ENCODE data around the gene PDK1. TPM values are rescaled to one million over a fixed set of nuclear protein-coding genes. Genes with fewer than 3 reads are reported as not detected.
"Not testable (repeated sequence)": the region's sequence is repeated elsewhere in the genome, so short reads cannot be mapped to it uniquely, and the experiment has no call there.

Gene PDK1
- total RNA-seq, 1 experiment from 2014 or later: 11.7 TPM

- BruUV-seq (replicated peaks): no TSS peak
- in situ Hi-C loops (cut with HindIII; ENCODE audit: low pct_unique_long_range_greater_than_20kb, low sequenced_read_pairs): no loop called here
Measured at GRCh38 chr2:172545408-172546075, 10.3 kb upstream of the PDK1 start.

GRCh38 chr2:172549131-172549530 lies 6.8 kb upstream of the PDK1 start:
- DNase-seq (ENCODE audit: low read depth, low spot score) (no peak), ATAC-seq (no peak)
- in situ Hi-C loops (cut with HindIII; ENCODE audit: low pct_unique_long_range_greater_than_20kb, low sequenced_read_pairs): no loop called here
- Histone ChIP-seq H3K9me3 (ENCODE audit: control insufficient read depth, insufficient read depth, low read depth, low read length) (peaks cover 4% of the 10 kb centered on the region; the same call in 1 of the 2 replicates), H3K4me3 (ENCODE audit: low read depth in 2 of 2, low read length in 2 of 2) (no peak overlapping the region), H3K4me1 (ENCODE audit: control insufficient read depth, insufficient read depth, low read length) (peaks cover 6% of the 10 kb centered on the region), H3K36me3 (ENCODE audit: control insufficient read depth, insufficient read depth, low read length) (no peaks in the 10 kb centered on the region), H3K27ac (ENCODE audit: low read length) (no peak overlapping the region), H3K27me3 (ENCODE audit: control insufficient read depth, insufficient read depth, low read length) (no peaks in the 10 kb centered on the region)
- TF ChIP-seq SIN3A (IDR thresholded peaks at IDR 0.05; ENCODE audit: borderline replicate concordance, insufficient read depth, low read depth, low read length) (no peak), CTCF (IDR thresholded peaks at IDR 0.05) (no peak), TCF7L2 (IDR thresholded peaks at IDR 0.05; ENCODE audit: low read depth, low read length) (no peak), POLR2AphosphoS5 (IDR thresholded peaks at IDR 0.05; ENCODE audit: low read depth, low read length) (no peak), REST (IDR thresholded peaks at IDR 0.05; ENCODE audit: insufficient read depth in 1 of 2, low read depth in 2 of 2, low read length in 1 of 2) (no peak)
- intact Hi-C loops (cut with micrococcal nuclease; ENCODE audit: unreplicated experiment): no loop called here
- CTCF ChIA-PET: no interaction called here
- no TSS peak for BruUV-seq (replicated peaks)
- POLR2A ChIA-PET: no interaction called here

More at GRCh38 chr2:172545408-172546075, 10.3 kb upstream of the PDK1 start:
- Histone ChIP-seq H3K27ac (ENCODE audit: low read length) (no peak overlapping the region), H3K27me3 (ENCODE audit: control insufficient read depth, insufficient read depth, low read length) (no peaks in the 10 kb centered on the region), H3K36me3 (ENCODE audit: control insufficient read depth, insufficient read depth, low read length) (no peaks in the 10 kb centered on the region), H3K9me3 (ENCODE audit: control insufficient read depth, insufficient read depth, low read depth, low read length) (peaks cover 4% of the 10 kb centered on the region; the same call in 1 of the 2 replicates), H3K4me1 (ENCODE audit: control insufficient read depth, insufficient read depth, low read length) (no peaks in the 10 kb centered on the region), H3K4me3 (ENCODE audit: low read depth in 2 of 2, low read length in 2 of 2) (no peak overlapping the region)
- ATAC-seq: no peak
- ChIA-PET POLR2A (no interaction called here), CTCF (no interaction called here)
- intact Hi-C loops (cut with micrococcal nuclease; ENCODE audit: unreplicated experiment): no loop called here
- no peak for DNase-seq (ENCODE audit: low read depth, low spot score)
- TF ChIP-seq TCF7L2 (IDR thresholded peaks at IDR 0.05; ENCODE audit: low read depth, low read length) (no peak), SIN3A (IDR thresholded peaks at IDR 0.05; ENCODE audit: borderline replicate concordance, insufficient read depth, low read depth, low read length) (no peak), CTCF (IDR thresholded peaks at IDR 0.05) (no peak), REST (IDR thresholded peaks at IDR 0.05; ENCODE audit: insufficient read depth in 1 of 2, low read depth in 2 of 2, low read length in 1 of 2) (no peak), POLR2AphosphoS5 (IDR thresholded peaks at IDR 0.05; ENCODE audit: low read depth, low read length) (no peak)

DNA sequence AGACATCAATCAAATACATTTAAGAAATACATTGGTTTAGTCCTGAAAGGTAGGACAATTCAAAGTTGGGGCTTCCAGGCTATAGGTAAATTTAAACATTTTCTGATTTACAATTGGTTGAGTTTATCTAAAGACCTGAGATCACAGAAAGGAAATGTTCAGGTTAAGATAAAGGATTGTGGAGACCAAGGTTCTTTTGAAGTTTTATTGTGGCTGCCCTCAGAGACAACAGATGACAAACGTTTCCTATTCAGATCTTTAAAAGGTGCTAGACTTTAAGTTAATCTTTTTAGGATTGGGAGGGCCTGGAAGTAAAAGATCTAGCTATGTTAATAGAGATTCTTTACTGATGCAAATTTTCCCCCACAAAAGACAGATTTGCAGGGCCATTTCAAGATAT lies 6.1 kb upstream of the PDK1 start:
- H3K27ac ChIP-seq (ENCODE audit: low read length); H3K4me1 ChIP-seq (ENCODE audit: control insufficient read depth, insufficient read depth, low read length); BruUV-seq (replicated peaks); CTCF ChIA-PET; H3K9me3 ChIP-seq (ENCODE audit: control insufficient read depth, insufficient read depth, low read depth, low read length); H3K36me3 ChIP-seq (ENCODE audit: control insufficient read depth, insufficient read depth, low read length); DNase-seq (ENCODE audit: low read depth, low spot score); in situ Hi-C loops (cut with HindIII; ENCODE audit: low pct_unique_long_range_greater_than_20kb, low sequenced_read_pairs); POLR2A ChIA-PET; ATAC-seq; H3K4me3 ChIP-seq (ENCODE audit: low read depth in 2 of 2, low read length in 2 of 2); H3K27me3 ChIP-seq (ENCODE audit: control insufficient read depth, insufficient read depth, low read length); intact Hi-C loops (cut with micrococcal nuclease; ENCODE audit: unreplicated experiment): not testable (repeated sequence)
